Kasumi-1 (cell line): ENCODE measurements around the gene CHSY3.

Experiments used
- DNase-seq, 2 experiments: peaks; one replicate each; lab custom pipeline; 2025; lab: John Stamatoyannopoulos, UW

Gene CHSY3

DNA sequence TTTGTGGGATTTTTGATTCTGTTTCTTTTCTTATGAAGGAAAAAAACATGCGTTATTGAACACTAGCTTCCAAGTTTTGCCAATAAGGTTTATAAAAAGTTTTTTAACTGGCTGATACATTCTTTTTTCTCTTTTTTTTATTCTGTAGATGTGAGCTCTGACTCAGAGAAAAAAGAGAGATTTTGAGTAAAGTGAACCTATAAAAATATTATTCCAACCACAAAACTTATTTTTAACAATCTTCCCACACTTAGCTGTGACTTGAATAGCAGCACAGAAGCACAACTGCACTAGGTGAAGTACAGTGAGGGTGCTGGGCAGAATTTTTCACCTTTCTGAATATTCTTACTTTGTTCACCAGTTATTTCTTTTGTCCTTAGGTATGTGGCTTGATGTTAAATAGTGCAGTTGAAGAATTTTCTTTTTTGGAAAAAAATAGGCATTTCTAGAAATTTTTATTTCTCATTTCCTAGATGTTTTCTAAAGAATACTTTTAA, 41.6 kb downstream of the CHSY3 start:
- no peak for DNase-seq

DNA sequence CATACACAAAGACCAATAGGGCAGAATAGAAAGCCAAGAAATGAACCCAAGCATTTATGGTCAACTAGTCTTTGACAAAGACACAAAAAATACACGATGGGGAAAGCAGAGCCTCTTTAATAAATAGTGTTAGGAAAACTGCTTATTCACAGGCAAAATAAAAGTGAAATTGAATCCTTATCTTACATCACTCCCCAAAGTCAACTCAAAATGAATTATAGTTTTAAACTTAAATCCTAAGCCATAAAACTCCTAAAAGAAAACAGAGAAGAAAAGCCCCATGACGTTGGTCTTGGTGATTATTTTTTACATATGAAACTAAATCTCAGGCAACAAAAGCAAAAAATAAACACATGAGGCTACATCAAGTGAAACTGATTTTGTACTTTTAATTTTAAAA, 46.8 kb downstream of the CHSY3 start:
- DNase-seq, result no peak

- no peak for DNase-seq
Measured at GRCh38 chr5:129958581-129958980, 54.3 kb downstream of the CHSY3 start.

- DNase-seq, result no peak
Measured at GRCh38 chr5:129960831-129961230, 56.6 kb downstream of the CHSY3 start.

GRCh38 chr5:129962506-129962905, 58.2 kb downstream of the CHSY3 start:
- no peak for DNase-seq

DNA sequence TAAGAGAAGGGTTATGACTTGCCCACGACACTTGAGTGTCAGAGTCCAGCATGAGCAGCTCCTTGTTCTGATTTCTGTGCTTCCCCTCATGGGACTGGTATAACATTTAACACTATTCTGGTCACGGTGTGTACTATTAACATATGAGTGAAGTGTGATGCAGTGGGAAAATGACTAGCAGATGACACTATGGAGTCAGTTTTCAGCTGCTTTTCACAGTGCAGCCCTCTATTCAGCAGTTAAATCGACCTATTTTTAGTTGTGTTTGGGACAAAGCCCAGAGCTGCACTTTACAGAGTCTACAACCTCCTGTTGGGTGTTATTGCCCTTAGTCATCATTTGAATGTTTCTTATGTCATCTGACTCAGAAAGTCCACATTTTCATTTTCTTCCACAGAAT, 59.1 kb downstream of the CHSY3 start:
- no peak for DNase-seq

DNA sequence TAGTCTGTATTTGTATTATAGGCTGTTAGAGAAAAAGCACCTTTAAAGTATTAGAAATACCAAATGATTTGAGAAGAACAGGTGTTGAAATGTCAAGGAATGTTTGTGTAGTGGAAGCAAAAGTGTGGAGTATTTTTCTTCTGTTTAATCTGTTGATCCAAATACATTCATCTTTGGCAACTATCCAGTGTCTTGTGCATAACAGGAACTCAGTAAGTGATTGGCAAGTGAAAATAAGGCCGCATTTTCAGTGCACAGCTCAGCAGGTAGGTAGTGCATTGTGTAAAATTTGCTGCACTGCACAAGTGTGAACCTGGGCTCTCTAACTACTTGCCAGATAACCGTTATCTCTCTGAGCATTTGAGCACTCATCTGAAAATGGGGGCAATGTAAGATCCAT, 61.8 kb downstream of the CHSY3 start:
- DNase-seq, result no peak

DNA sequence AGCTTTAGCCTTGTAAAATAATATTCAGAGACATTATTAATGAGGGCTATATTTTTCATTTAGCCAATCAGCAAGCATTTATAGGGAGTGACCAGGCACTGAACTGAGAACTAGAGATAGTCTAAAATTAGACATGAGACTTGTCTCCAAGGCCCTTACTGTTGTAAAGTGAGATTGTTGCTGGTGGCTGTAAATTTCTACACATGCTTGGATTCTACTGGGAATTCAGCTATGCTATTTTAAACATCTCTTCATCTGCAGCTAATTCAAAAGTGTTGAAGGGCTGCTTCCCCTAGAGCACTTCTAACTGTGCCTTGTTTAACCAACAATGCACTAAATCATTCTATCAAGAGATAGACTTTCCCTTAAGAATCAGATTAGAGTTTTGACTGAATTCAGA, 67.4 kb downstream of the CHSY3 start:
- no peak for DNase-seq

DNA sequence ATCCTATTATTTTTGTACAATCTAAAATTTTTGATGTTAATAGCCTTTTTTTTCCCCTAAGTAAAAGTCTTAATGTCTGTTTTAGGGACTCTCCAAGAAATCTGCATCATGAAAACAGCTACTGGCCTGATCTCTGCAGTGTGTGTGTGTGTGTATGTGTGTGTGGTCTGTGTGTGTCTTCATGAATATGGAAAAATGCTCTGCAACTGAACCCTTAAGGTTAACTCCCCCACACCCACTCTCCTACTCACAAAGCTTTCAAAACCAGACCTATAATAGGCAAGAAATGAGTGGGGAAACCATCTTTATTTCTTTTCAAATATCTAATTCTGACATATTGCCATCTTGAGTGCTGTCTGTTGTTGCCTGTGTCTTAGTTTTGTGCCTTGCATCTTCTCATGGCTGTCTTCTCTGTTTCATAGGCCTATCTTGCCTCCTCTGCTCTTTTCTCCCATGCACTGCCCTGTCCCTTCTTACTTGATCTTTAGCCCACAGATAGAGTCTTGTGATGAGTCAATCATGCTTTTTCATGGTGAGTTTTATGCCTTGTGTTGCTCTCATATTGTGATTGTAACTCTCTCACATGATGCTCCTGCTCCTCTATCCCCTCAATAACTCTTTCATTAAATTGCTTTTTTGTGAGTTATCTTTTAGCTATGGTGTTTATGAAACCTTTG, 68.3 kb downstream of the CHSY3 start:
- DNase-seq, result no peak

DNA sequence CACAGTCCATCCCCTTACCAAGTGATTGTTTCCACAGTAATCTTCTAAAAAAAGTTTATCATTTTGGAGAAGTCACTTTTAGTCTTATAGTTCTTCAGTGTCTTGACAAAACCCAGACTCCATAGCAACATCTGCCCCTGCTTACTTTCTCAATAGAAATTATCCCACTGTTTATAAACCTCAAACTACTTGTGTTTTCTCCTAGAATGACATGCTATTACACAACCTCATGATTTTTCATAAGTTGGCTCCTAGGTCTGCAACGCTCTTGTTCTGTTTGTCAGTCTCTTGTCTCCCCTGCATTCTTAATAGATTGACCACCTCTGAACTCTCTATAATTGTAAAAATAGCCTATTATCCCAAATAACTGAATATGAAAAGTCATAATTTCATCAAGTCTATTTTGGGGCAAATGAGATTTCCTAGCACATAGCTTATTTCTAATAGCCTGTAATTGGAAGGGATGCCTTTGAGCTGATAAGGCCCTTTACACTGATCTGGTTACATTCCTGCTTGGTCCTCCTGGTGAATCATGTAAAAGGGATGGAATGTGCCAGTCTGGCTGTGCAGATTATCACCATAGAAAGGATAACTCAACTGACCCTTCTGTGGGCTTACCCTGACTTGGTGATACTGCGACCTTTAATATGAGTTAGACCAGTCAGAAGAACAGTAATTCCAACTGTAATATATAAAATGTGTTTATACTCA, 69.6 kb downstream of the CHSY3 start:
- no peak for DNase-seq

DNA sequence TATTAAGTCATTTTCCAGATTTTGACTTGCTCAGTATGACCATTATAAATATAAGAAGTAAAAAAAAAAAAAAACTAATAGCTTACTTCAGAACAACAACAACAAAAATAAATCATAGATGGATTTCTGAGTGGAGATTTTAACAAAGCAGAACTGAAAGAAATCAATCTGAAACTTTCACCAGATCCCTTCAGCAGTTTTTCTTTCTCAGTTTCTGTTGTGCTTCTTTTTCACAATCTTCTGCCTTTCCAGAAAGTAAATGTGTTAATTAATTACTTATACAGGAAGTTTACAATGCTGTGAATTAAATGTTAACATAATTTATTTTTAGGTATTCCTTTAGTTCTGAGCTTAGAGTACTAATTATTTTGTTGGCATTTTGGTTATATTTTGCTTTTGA, 73.5 kb downstream of the CHSY3 start:
- no peak for DNase-seq

DNA sequence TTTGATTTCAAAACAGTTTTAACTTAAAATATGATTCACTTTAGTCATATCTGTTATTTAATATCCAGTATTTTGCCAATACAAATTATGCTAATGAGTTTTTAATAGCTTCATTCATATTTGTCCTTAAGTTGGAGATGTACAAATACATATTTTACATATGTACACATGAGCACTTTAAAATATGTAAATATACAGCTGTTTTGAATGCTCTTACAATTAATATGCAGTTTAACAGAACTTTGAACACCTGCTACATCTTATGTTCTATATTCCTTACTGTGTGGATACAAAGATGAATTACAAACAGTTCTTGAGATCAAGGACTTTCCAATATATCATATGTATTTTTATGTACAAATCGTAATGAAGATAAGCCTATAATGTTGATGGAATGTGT, 74.0 kb downstream of the CHSY3 start:
- DNase-seq, result no peak

GRCh38 chr5:129988453-129988852, 84.2 kb downstream of the CHSY3 start:
- DNase-seq, result no peak

DNA sequence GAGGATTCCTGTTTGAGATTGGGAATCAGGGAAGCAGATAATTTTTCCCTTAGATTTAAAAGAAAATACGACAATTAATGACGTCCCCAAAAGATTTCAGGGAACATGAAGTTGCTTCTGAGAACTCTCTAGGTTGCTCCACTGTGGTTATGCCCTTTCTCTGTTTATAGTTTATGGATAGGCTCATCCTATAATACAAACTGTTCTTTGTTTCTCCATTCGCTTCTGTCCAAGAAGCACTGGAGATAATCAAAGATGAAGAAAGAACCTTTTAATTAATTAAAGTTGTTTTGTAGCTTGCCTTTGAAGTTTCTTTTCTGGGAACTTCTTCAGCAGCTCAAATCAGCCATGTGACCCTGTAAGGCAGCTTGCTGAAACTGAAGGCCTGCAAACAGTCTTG, 87.5 kb downstream of the CHSY3 start:
- no peak for DNase-seq

GRCh38 chr5:129996896-129997295, 92.6 kb downstream of the CHSY3 start:
- no peak for DNase-seq

- no peak for DNase-seq
Measured at GRCh38 chr5:130000460-130000859, 96.2 kb downstream of the CHSY3 start.

DNA sequence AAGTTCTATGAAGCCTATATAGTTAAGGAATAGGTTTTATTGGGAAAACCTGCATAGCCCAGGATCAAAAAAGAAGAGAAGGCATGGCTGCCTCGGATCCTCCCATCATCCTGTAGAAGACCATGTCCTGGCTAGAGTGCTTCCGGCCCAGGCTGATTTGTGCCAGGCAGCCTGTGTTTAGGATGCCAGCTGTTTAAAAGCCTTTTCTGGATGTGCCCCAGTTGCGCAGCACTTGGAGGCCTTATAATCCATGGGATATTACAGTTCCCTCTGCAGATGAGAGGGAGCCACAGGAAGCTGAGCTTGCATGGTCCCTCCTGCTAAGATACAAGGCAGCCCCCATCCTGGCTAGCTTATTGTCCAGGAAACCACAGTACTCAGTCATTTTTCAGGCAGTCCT, 97.9 kb downstream of the CHSY3 start:
- no peak for DNase-seq

GRCh38 chr5:130002876-130003275, 98.6 kb downstream of the CHSY3 start:
- no peak for DNase-seq

DNA sequence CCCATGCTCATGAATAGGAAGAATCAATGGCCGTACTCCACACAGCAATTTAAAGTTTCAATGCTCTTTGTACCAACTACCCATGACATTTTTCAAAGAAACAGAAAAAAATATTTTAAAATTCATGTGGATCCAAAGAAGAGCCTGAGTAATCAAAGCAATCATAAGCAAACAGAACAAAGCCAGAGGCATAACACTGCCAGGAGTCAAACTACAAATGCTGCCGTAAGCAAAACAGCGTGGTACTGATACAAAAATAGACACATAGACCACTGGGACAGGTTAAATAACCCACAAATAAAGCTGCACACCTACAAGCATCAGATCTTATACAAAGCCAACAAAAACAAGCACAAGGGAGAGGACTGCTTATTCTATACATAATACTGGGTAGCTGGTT, 107.7 kb downstream of the CHSY3 start:
- DNase-seq, result no peak

- DNase-seq, result no peak
Measured at GRCh38 chr5:130017173-130017572, 112.9 kb downstream of the CHSY3 start.

DNA sequence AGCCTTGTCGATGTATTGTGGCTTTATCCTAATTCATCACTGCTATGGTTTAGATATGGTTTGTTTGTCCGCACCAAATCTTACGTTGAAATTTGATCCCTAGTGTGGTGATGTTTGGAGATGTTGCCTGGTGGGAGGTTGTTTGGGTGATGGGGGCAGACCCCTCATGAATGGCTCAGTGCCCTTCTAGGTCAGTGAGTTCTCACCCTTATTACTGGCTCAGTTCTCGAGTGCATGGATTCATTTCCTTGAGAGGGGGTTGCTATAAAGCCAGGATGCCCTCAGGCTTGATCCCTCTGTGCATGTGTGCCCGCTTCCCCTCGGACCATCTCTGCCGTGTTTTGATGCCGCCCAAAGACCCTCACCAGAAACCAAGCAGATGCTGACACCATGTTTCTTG, 114.4 kb downstream of the CHSY3 start:
- no peak for DNase-seq

GRCh38 chr5:130021000-130021399, 116.7 kb downstream of the CHSY3 start:
- DNase-seq, result no peak

GRCh38 chr5:130021876-130022275, 117.6 kb downstream of the CHSY3 start:
- no peak for DNase-seq

- no peak for DNase-seq
Measured at GRCh38 chr5:130023604-130024003, 119.3 kb downstream of the CHSY3 start.
